ENCODE measurements around the gene ADGRG3. TPM values are rescaled to one million over a fixed set of nuclear protein-coding genes. Genes with fewer than 3 reads are reported as not detected.

Gene ADGRG3
- total and polyA plus RNA-seq, 9 of the 15 experiments (the other 6 are each of a cell fraction or from before 2014, with no cell fraction given): 0.09 to 0.52 (median 0.14) TPM; not detected in 3

DNA sequence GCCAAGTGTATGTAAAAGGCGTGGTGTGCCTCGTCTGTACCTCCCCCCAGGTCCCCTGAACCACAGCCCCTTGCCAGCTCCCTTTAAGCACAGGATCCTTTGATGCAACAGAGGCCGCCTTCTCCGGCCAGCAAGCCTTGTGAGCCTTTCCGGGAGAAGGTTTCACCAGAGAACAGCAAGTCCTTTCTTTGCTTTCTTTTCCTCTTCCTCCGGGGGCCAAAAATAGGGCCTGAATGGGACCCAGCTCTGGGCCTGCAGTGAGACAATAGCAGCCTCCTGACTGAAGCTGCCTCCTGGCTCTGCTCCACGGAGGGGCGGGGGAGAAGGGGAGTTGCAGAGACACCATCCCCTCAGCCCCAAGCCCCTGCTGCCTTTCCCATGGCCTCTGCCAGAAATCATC lies 30.7 kb upstream of the ADGRG3 start:
- ChIA-PET POLR2A (interaction anchor here (0.7 to 1.6 kb wide), 3 partner anchors 34 to 190 kb away, joined by 3 to 5 read pairs (median 3); partner anchors contain the start of genes CIAPIN1 and COQ9), CTCF (ENCODE audit: low intra/inter-chr PET ratio) (no interaction called here)
- TF ChIP-seq ZNF592 (IDR thresholded peaks at IDR 0.05): no peak
- no peak for TF ChIP-seq HNRNPL (IDR thresholded peaks at IDR 0.05; ENCODE audit: low read depth, low read length)
- TF ChIP-seq ARHGAP35 (IDR thresholded peaks at IDR 0.05; ENCODE audit: partially characterized antibody): no peak
- no peak for TF ChIP-seq SAFB (IDR thresholded peaks at IDR 0.05; ENCODE audit: borderline replicate concordance, low read depth, low read length)
- no peak for TF ChIP-seq RBFOX2 (IDR thresholded peaks at IDR 0.05; ENCODE audit: low read depth, low read length)
- no peak for TF ChIP-seq NFE2L1 (tag; IDR thresholded peaks at IDR 0.05; ENCODE audit: borderline replicate concordance, low read depth)
- TF ChIP-seq RNF2 (IDR thresholded peaks at IDR 0.05): no peak
- Histone ChIP-seq H3K36me3 (ENCODE audit: control insufficient read depth, insufficient read depth, low read length) (no peaks in the 10 kb centered on the region), H3K4me2 (ENCODE audit: insufficient read depth, low read length) (no peak overlapping the region), H3K27ac (ENCODE audit: extremely low read depth, low read depth, low read length) (no peak overlapping the region), H4K20me1 (replicated peaks; ENCODE audit: control insufficient read depth, insufficient read depth, low read length) (peaks cover 6% of the 10 kb centered on the region; the same call in 1 of the 2 replicates), H3K79me2 (ENCODE audit: control insufficient read depth, insufficient read depth, low read length) (no peaks in the 10 kb centered on the region), H3K9ac (ENCODE audit: insufficient read depth in 1 of 2, low read depth in 2 of 2, low read length in 2 of 2) (no peak overlapping the region), H3K9me1 (ENCODE audit: control insufficient read depth, insufficient read depth, low read length) (no peaks in the 10 kb centered on the region), H3K9me3 (replicated peaks; ENCODE audit: control insufficient read depth, insufficient read depth, low read depth, low read length) (no peaks in the 10 kb centered on the region), H3K4me3 (no peak overlapping the region), H3K4me1 (replicated peaks in 1 of 2; ENCODE audit: control insufficient read depth in 2 of 2, insufficient read depth in 2 of 2, low read length in 2 of 2) (peaks cover 0 to 15% of the 10 kb centered on the region in 2 experiments; a peak in 2 of 5 replicates), H2AFZ (ENCODE audit: low read depth, low read length) (no peak overlapping the region), H3K27me3 (ENCODE audit: control insufficient read depth in 2 of 2, insufficient read depth in 2 of 2, low read length in 2 of 2) (peaks cover 17 to 66% of the 10 kb centered on the region in 2 experiments)
- intact Hi-C loops (cut with micrococcal nuclease) (no loop called here), in situ Hi-C loops (cut with MboI) (no loop called here)
- no peak for ATAC-seq
- WGBS (ENCODE audit: insufficient coverage, low coverage, missing lambda C conversion rate): 8% methylated on average over 8 of the region's 8 CpGs
- FAIRE-seq: no peak
- DNase-seq (ENCODE audit: extremely low read depth in 1 of 4, low spot score in 3 of 4): no peak
- BruUV-seq (replicated peaks): no TSS peak
